Skin of body (tissue), 2 donors: ENCODE results near the gene CTSH. TPM values are rescaled to one million over a fixed set of nuclear protein-coding genes. Genes with fewer than 3 reads are reported as not detected.
A peak's percentile ranks its signal among the peaks of the same experiment; 100 is the strongest.

Experiments used
- DNase-seq: peaks from one replicate; lab custom pipeline; 2025; lab: John Stamatoyannopoulos, UW
- total RNA-seq: library from RNA; depleted of rRNA; stranded (reverse); fragments of >200 nt; gene quantifications from one replicate; pipeline ENCODE4 v1.2.3, GENCODE V29; 2014

The CTSH gene, protein sequence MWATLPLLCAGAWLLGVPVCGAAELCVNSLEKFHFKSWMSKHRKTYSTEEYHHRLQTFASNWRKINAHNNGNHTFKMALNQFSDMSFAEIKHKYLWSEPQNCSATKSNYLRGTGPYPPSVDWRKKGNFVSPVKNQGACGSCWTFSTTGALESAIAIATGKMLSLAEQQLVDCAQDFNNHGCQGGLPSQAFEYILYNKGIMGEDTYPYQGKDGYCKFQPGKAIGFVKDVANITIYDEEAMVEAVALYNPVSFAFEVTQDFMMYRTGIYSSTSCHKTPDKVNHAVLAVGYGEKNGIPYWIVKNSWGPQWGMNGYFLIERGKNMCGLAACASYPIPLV
- 32.7 TPM for total RNA-seq

DNA sequence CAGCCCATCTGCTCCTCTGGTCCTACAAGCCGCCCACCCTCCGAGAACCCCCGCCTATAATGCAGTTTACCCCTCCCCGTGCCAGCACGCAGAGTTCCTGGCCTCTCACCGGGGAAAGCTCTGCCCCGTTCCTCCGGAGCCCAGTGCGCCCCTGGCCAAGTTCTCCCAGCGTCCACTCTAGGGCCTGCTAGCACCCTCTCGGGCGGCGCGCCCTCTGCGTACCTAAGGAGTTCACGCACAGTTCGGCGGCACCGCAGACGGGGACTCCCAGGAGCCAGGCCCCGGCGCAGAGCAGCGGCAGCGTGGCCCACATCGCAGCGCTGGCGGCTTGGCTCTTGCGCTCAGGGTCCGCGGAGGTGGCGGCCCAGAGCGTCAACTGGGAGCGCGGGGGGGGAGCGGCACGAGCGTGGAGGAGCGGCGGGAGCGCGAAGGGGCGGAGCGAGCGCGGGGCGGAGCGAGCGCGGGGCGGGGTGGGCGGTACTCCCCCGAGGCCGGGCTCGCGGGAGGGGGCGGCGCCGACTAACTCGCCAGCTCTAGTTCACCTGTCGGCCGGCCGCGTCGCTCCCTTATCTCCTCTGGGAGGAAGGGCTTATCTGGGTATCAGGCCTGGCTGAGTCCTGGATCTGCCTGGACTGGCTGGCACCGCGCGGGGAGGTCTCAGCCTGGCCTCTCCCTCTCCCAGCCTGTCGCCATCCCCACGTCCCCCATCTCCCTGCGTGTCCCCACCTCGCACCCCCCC, at the start of gene CTSH:
Gene CTSH (minus strand): TSS at position 378 of the 739 bp plus-strand sequence. CDS start 65 bp downstream, at position 313.
- DNase-seq: no peak

DNA sequence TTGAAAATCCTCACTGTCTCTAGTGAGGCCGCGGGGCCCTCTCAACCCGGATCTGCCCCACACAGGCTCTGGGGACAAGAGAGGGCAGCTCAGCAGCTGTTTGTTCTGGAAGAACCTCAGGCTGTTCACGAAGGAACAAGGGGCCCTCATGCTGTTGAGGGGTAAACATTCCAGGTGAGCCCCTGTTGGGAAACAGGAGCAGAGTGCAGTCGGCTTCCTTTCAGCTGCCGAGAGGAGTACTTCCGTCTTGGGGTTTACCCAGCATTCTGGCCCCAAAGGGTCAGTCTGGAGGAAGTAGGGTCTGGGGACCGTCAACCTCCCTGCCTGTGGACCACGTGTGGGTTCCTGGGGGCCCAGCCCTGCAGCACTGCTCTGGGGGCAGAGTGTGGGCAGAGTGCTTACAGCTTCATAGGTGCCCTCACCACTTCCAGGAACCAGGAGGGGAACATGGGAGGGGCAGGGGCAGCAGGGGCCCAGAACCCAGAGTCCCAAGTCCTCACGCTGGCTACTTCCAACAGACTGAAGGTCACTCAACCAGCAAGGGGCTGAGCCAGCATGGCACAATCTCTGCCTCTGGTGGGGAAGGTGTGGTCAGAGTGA, 49.2 kb upstream of the CTSH start:
- DNase-seq: no peak

DNA sequence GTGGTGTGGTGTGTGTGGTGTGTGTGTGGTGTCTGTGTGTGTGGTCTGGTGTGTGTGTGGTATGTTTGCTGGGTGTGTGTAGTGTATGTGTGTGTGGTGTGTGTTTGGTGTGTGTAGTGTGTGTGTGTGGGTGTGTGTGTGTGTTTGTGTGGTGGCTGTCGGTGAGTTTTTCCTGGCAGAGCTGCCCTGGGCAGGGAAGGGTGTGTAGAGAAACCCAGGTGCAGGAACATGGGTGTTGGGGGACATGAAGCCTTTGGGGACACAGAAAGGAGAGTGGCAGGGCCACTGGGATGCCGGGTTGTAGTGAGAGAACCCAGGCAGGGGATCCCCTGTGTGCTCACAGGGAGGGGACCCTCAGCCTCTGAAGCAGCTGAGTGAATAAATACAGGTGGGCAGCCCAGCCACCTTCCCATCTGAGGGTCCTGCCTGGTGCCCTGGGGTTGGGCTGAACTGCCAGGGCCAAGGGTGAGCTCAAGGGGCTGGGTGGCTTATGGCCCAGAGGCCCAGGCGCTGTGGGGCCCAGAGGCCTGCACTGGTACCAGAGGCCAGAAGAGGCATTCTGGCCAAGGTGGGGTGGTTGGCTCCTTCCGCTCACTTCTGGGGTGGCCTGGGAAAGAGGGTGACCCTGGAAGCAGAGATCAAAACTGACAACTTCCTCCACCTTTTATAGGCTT, 48.5 kb upstream of the CTSH start:
- no peak for DNase-seq

DNA sequence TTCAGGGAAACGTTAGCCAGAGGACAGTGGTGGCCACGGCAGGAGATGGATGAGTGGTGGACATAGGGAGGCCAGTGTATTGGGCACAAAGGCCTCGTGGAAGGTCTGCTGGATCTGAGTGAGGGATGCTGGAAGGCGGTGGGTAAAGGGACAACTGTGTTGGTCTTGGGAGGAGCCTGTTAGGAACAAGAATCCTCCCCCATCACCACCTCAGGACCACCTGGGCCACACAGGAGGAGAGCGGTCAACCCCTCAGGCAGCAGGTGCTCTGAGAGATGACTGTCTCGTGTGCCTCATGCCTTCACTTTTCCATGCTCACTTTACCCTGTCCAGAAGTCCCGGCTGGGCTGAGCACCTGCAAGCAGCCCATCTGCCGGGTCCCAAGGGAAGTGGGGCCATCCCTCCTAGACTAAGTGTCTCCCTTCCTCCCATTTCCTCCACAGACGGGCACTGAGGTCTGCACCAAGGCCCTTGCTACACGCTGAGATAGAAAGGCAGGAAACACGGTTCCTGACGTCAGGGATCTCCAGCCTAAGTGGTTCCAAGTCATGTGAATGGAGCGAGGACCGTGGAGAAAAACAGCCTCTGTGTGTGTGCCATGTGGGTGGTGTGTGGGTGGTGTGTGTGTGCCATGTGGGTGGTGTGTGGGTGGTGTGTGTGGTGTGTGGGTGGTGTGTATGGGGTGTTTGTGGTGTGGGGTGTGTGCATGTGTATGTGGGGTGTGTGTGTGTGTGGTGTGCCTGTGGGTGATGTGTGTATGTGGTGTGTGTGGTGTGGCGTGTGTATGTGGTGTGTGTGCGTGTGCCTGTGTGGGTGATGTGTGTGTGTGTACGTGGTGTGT, 47.8 kb upstream of the CTSH start:
- DNase-seq: no peak

DNA sequence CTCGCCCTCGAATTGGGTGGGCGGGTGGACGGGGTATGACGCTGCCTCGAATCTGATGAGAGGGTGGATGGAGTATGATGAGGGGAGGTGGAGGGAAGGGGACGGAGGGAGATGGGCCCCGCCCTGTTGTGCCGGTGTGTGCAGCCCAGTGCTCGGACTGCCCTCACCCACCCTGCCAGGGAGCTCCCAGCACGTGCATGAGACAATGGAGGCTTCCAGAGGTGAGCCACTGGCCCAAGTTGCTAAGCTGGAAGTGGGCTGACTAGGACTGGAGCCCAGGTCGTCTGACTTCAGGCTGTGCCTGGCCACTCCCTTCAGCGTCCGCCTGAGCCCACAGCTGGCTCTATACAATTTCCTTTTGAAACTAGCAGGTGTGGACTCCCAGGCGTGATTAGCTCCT, 47.0 kb upstream of the CTSH start:
- DNase-seq: no peak

DNA sequence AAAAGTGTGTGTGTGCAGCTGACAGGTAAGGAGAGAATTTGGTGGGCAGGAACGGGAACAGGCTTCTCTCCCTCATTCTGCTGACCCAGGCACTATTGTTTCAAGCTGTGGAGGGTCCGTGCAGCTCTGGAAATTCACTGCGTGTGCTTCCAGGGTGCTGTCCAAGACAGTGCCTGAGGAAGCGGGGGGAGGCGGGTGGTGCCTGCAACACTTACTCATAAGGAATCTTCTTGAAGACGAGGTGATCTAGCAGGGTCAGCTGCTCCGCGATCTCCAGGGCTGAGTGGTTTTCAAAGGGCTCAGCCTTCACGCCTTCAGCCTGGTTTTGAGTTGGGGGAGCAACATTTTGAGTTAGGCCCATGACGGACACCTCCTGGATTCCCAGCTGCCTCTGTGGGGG, 46.6 kb upstream of the CTSH start:
- no peak for DNase-seq

DNA sequence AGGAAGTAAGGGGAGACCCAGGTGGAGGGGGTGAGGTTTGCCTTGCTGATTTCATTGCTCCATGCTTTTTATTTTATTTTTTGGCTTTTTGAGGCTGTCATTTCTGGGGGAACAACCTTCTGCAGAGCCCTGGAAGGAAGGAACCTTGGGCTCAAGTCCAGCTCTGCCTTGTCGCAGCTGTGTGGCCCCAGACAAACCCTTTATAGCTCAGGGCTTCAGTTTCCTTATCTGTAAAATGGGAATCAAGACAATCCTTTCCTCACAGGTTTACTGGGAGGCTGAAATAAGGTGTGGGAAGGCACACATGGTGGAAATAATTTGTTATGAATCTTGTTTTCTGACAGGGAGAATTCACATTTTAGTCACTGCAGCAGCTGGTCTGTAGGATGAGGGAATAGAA, 45.4 kb upstream of the CTSH start:
- DNase-seq: no peak

DNA sequence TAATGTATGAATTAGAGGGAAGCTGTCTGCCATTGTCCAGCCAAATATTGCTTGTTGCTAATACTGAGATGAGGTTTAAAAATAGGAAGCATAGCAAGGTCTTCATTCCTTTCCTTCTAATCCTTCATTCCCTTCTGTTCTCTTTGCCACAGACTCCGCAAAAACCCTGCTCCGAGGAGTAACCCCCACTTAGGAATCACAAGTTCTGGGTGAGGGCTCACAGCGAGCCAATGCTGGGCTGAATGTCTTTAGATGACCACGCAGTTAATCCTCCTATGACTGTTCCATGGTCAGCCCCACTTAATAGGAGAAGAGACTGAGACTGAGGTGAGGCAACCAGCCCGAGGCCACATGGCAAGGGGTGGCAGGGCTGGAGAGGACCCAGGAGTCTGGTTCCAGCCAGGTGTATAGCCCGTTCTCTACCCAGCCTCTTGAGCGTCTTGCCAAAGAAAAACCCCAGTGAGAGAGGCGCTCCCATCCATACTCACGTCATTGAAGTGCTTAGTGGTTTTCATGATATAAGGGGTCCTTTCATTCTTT, 44.9 kb upstream of the CTSH start:
- DNase-seq: no peak

DNA sequence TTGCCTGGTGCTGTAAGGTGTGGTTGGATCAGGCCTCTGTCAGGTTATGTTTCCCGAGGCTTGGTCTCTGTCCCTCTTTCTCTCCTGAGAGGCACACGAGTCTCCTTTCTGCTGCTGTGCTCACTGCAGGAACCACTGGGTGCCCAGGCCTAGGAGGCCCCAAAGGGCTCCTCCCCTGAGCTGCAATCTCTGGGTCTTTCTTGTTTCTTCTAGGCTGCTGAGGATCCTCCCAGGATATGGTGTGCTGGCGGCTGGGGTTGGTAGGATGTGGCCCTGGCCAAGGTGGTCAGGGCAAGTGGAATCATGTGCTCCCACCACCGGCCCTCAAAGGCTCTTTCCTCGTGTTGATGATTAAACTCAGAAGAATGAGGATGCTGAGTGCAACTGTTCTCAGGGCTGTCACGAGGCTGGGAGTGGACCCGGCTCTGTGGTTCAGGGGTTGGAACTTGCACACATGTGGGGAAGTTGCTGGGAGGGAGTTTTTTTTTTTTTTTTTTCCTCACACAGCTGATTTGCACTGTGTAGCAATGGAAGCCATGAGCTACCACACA, 43.6 kb upstream of the CTSH start:
- peak; percentile 24 for DNase-seq

DNA sequence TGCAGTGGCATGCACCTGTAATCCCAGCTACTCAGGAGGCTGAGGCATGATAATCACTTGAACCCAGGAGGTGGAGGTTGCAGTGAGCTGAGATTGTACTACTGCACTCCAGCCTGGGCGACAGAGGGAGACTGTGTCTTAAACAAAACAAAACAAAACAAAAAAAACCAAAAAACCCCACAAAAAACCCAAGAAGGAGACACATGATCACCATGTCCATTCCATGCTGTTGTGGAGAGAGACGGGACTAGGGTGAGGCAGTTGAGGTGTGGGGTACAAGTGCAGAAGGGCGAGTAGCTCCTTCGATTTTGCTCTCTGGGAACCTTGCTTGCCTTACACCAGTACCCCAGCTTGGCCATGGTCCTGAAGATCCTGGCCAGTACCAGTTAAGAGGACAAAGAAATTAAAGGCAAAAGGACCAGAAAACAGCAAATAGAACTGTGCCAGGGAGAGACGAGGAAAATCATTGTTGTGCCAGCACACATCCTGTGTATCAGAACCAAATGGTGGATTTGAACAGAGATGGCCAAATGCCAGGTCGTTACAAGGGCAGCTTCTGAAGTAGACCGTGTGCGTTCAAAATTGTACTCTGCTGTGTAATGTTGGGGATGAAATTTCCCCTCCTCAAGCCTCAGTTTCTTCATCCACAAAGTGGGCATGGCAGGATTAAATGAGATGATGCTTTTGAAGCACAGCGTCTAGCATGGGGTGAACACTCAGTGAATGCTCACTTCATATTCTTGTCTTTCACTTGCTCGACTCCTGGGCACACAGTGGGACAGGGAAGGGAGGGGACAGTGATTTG, 42.9 kb upstream of the CTSH start:
- no peak for DNase-seq

DNA sequence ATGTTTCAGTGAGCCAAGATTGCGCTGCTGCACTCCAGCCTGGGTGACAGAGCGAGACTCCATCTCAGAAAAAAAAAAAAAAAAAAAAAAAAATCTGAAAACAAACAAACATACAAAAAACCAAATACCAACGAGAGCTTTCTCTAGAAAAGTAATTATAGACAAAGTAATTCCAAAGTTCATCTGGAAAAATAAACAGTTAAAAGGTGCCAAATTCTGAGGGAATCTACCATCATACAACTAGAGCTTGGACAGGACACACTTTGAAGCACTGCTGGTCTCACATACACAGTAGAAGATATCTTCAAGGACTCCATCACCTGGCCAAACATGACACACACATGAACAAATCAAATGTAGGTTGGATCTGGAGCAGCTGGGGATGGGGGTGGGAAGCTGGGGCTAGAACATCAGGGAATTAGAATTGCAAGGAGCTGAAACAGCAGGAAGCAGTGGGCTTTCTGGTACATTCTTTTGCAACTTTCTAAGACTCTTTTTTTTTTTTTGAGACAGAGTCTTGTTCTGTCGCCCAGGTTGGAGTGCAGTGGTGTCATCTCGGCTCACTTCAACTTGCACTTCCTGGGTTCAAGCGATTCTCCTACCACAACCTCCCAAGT, 41.1 kb upstream of the CTSH start:
- DNase-seq: no peak

DNA sequence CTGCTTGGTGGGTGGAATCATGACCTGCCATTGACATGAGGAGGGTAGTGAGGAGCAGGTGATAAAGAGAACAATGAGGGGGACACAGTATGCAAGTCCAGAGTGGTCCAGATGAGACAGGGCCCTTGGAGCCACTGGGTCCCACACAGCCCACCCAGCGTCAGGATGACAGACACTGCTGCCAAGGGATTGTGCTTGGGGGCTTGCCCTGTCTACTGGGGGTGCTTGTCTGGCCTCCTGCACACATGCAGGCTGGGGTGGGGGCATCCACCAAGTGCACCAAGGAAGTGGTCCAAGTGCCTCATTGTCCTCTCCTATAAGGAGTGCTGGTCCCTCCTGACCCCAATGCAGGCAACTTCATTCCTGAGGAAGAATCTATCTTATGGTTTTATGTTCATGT, 39.2 kb upstream of the CTSH start:
- no peak for DNase-seq

DNA sequence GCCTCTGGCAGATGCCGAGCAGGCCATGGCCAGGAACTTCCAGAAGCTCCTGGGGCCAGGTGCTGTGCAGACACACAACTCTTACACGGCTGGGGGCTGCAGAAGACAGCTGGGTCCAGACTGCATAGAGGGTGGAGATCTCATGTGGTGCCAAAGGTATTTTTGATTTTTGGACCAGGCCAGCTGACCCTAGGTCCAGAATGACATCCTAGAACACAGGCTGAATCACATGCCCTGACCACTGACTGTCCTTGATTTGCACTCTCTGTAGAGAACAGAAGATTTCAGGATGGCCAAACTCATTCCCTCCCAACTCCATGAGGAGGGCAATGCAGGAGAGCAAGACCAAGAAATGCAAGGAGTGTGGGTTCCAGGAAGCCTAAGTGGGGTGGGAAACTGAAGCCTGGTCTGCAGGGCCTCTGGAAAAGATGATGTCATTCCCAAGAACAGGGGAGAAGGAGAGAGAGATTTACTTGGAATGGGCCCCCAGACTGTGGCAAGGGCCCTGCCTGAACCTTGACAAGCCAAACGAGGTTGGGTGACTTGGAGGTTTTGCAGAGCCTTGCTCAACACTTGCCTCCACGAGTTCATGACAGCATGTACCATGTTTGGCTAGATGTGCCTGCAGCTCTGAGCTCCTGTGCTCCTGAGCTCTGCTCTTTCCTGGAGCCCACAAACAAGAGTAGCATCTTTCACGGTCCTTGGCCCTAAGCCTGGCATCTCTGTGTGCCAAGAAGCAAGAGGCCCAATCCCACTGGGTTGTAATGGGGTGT, 38.5 kb upstream of the CTSH start:
- no peak for DNase-seq

DNA sequence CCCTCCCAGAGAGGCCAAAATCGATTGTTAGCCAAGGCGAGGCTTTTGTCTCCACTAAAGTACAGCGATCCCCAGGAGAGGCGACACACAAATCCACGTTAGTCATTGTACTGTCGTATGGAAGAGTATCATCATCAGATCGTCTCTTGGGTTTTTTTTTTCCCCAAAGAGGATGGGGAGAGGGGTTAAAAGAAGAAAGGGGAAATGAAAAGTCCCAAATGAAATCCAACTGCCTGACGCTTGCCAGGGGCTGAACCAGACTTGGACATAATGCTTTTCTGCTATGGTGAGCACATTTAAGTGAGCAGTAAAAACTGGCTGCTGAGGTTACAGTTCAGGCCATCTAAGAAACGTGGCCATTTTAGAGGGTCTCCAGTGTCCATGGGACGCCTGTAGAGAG, 37.9 kb upstream of the CTSH start:
- no peak for DNase-seq

DNA sequence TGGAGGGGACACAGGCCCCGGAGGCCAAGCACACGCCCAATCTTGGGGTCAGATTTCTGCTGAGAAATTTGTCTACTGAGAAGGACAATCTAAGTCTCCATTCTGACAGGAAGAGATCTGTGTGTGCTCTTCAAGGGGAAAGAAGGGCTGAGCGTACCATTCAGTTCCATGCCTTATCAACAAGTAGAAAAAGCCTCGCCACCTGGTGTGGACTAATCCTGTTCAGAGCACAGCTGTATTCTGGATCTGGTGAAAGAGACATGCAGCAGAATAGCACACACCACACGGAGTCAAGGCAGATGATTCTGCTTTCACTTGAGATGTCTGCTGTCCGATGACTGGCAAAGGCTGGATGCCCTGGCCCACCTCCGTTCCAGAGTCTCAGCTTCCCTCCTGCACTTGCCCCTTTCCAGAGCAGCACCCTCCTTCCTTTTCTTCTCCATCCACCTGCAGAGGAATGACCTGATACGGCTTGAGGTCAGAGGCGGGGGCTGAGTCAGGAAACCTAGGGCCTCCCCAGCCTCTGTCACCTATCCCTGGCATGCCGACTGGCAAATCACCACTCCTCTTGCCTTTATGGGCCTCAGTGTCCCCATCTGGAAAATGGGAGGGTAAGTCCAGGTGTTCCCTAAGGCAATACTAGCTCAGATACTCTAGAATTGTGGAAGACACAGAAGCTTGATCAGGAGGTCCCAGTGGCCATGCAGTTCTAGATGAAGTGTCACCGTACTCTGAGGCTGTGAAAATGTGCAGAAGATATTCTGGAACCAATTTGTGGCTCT, 36.9 kb upstream of the CTSH start:
- no peak for DNase-seq

DNA sequence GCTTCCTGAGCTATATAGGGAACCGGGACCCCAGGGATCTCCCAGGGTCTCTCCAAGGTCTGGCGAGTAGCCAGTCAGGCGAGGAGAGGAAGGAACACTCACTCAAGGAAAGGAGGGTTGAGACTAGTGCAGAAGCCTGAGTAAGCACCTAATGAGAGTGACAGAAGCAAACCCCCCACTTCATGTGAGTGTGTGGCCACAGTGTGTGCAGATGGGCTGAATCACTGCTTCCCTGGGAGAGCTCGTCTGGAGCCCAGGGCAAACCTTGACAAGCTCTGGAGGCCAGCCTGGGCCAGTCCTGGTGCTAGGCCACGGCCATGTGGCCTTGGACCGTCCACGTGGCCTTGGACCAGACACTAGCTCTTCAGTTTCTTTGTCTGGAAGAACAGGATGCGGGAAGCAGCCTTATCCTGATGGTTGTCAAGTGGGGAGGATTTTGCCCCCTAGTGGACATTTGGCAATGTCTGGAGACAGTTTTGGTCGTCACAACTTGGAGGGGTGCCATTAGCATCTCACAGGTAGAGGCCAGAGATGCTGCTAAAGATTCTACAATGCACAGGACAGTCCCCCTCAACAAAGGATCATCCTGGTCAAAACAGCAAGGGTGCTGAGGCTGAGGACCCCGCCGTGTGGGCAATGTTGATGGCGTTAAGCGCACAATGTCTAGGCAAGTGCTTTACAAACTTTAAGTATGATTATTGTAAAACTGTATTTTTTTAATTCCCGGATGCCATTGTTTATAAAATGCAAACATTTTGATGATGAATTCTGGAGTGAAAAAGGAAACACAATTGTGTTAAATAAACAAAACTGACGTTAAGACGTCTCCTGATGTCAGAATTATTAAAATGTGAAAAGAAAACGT, 34.8 kb upstream of the CTSH start:
- DNase-seq: peak; percentile 54
